HepG2 (cell line): ENCODE data around the gene SLC34A3. TPM values are rescaled to one million over a fixed set of nuclear protein-coding genes. Genes with fewer than 3 reads are reported as not detected.

Source experiments
- ADNP ChIP-seq: sonication (generic); formaldehyde crosslinking; IDR thresholded peaks from 2 replicates; pipeline ENCODE4 v1.4.0; 2020; ENCODE audit warnings: missing genetic modification reagents
- ATF7-NPFF ChIP-seq: sonication (generic); formaldehyde crosslinking; IDR thresholded peaks from 2 replicates; pipeline ENCODE4 v1.8.1; 2023; ENCODE audit warnings: mild to moderate bottlenecking, low read depth, missing genetic modification reagents, moderate library complexity
- FLYWCH1 ChIP-seq: sonication (generic); formaldehyde crosslinking; IDR thresholded peaks from 2 replicates; pipeline ENCODE4 v1.8.1; 2023; ENCODE audit warnings: mild to moderate bottlenecking, missing genetic modification reagents
- GPN1 ChIP-seq: sonication (generic); formaldehyde crosslinking; IDR thresholded peaks from 2 replicates; pipeline ENCODE4 v1.5.1; 2020; ENCODE audit warnings: missing genetic modification reagents, borderline replicate concordance
- NFATC3 ChIP-seq: sonication (generic); formaldehyde crosslinking; IDR thresholded peaks from 2 replicates; pipeline ENCODE4 v1.5.1; 2020; ENCODE audit warnings: mild to moderate bottlenecking, missing genetic modification reagents
- NFIB ChIP-seq: sonication (generic); formaldehyde crosslinking; IDR thresholded peaks from 2 replicates; pipeline ENCODE4 v1.9.0; 2021; ENCODE audit warnings: missing genetic modification reagents, mild to moderate bottlenecking, borderline replicate concordance
- REXO4 ChIP-seq: sonication (generic); formaldehyde crosslinking; IDR thresholded peaks from 2 replicates; pipeline ENCODE4 v1.8.0; 2022; ENCODE audit warnings: missing genetic modification reagents, mild to moderate bottlenecking, borderline replicate concordance
- RFX3 ChIP-seq: IDR thresholded peaks from 2 replicates; pipeline ENCODE4 v1.6.1; 2016; ENCODE audit warnings: missing biosample characterization, missing genetic modification reagents
- SMARCE1 ChIP-seq: fragments of 450-650 bp; IDR thresholded peaks from 2 replicates; pipeline ENCODE4 v1.6.1; 2017; ENCODE audit warnings: borderline replicate concordance
- SNAPC2 ChIP-seq: sonication (generic); formaldehyde crosslinking; IDR thresholded peaks from 2 replicates; pipeline ENCODE4 v1.8.1; 2022; ENCODE audit warnings: mild to moderate bottlenecking, missing genetic modification reagents
- SP2 ChIP-seq: sonication (generic); formaldehyde crosslinking; IDR thresholded peaks from 2 replicates; pipeline ENCODE4 v1.5.1; 2020; ENCODE audit warnings: mild to moderate bottlenecking, missing genetic modification reagents
- STAG1 ChIP-seq: sonication (generic); formaldehyde crosslinking; IDR thresholded peaks from 2 replicates; pipeline ENCODE4 v1.4.0; 2020; ENCODE audit warnings: missing genetic modification reagents
- TBX3 ChIP-seq: fragments of 450-650 bp; IDR thresholded peaks from 2 replicates; pipeline ENCODE4 v1.6.1; 2017; ENCODE audit warnings: antibody characterized with exemption, mild to moderate bottlenecking, inconsistent platforms, borderline replicate concordance
- TCF12 ChIP-seq, 2 experiments: fragments of 450-650 bp in 1 of 2; sonication (generic) in 1 of 2; formaldehyde crosslinking in 1 of 2; IDR thresholded peaks; 2 replicates each; pipeline versions ENCODE4 v1.6.1 to v1.8.0; 2017 to 2022; ENCODE audit warnings: antibody characterized with exemption in 1 of 2, mild to moderate bottlenecking in 1 of 2, missing genetic modification reagents in 1 of 2, moderate library complexity in 1 of 2
- THAP11 ChIP-seq: IDR thresholded peaks from 2 replicates; pipeline ENCODE4 v1.6.1; 2016; ENCODE audit warnings: missing biosample characterization, missing genetic modification reagents
- THYN1 ChIP-seq: sonication (generic); formaldehyde crosslinking; IDR thresholded peaks from 2 replicates; pipeline ENCODE4 v1.8.1; 2023; ENCODE audit warnings: low read depth, mild to moderate bottlenecking, moderate library complexity, missing genetic modification reagents, borderline replicate concordance
- TSC22D2 ChIP-seq: sonication (generic); formaldehyde crosslinking; IDR thresholded peaks from 2 replicates; pipeline ENCODE4 v1.5.1; 2020; ENCODE audit warnings: missing genetic modification reagents, mild to moderate bottlenecking, borderline replicate concordance
- ZFP36L2 ChIP-seq: sonication (generic); formaldehyde crosslinking; IDR thresholded peaks from 2 replicates; pipeline ENCODE4 v1.4.0; 2020; ENCODE audit warnings: missing genetic modification reagents
- ZNF124 ChIP-seq: sonication (generic); formaldehyde crosslinking; IDR thresholded peaks from 2 replicates; pipeline ENCODE4 v1.4.0; 2020; ENCODE audit warnings: missing genetic modification reagents
- ZNF253 ChIP-seq: sonication (generic); formaldehyde crosslinking; IDR thresholded peaks from 2 replicates; pipeline ENCODE4 v1.8.0; 2022; ENCODE audit warnings: mild to moderate bottlenecking, missing genetic modification reagents, borderline replicate concordance
- ZNF343 ChIP-seq: sonication (generic); formaldehyde crosslinking; IDR thresholded peaks from 2 replicates; pipeline ENCODE4 v1.4.0; 2020; ENCODE audit warnings: mild to moderate bottlenecking, missing genetic modification reagents
- ZNF704 ChIP-seq: sonication (generic); formaldehyde crosslinking; IDR thresholded peaks from 2 replicates; pipeline ENCODE4 v1.8.1; 2023; ENCODE audit warnings: mild to moderate bottlenecking, inconsistent platforms, moderate library complexity, missing genetic modification reagents, borderline replicate concordance
- ZNF709 ChIP-seq: sonication (generic); formaldehyde crosslinking; IDR thresholded peaks from 2 replicates; pipeline ENCODE4 v1.5.0; 2020; ENCODE audit warnings: mild to moderate bottlenecking, missing genetic modification reagents
- polyA plus RNA-seq, 8 experiments: library from polyadenylated mRNA; depleted of rRNA in 3 of 8; stranded (reverse) in 7 of 8; unstranded in 1 of 8; fragments of >200 nt; fragmentation: Illumina TruSeq in 4 of 8; extraction: Trizol in 4 of 8; gene quantifications; 2 replicates each; pipeline versions ENCODE4 v1.2.1 to v1.2.3, GENCODE V29; 2011 to 2016; ENCODE audit warnings: low read depth in 4 of 8, missing spikeins in 1 of 8, mixed read lengths in 1 of 8; ENCODE audit not compliant: insufficient read depth in 1 of 8
- total RNA-seq, 5 experiments: library from RNA; depleted of rRNA; stranded (reverse); fragments of >200 nt; fragmentation: Illumina TruSeq; extraction: Trizol; gene quantifications; 2 replicates each; pipeline ENCODE4 v1.2.3, GENCODE V29; 2016; ENCODE audit warnings: low read depth in 1 of 5
- TF ChIP-seq, protein P1 (sequence below): sonication (generic); formaldehyde crosslinking; IDR thresholded peaks from 2 replicates; pipeline ENCODE4 v1.8.0; 2022; ENCODE audit warnings: mild to moderate bottlenecking, missing genetic modification reagents, borderline replicate concordance
- TF ChIP-seq, protein P2 (sequence below): sonication (generic); formaldehyde crosslinking; IDR thresholded peaks from 2 replicates; pipeline ENCODE4 v1.5.0; 2020; ENCODE audit warnings: missing genetic modification reagents, mild to moderate bottlenecking, borderline replicate concordance
- TF ChIP-seq, protein P3 (sequence below): IDR thresholded peaks from 2 replicates; pipeline ENCODE4 v1.6.1; 2016; ENCODE audit warnings: low read depth

The SLC34A3 gene
- total and polyA plus RNA-seq, 2 of the 13 experiments (the other 11 are each of a cell fraction or from before 2014, with no cell fraction given) = 0.07 to 1.0 TPM

DNA sequence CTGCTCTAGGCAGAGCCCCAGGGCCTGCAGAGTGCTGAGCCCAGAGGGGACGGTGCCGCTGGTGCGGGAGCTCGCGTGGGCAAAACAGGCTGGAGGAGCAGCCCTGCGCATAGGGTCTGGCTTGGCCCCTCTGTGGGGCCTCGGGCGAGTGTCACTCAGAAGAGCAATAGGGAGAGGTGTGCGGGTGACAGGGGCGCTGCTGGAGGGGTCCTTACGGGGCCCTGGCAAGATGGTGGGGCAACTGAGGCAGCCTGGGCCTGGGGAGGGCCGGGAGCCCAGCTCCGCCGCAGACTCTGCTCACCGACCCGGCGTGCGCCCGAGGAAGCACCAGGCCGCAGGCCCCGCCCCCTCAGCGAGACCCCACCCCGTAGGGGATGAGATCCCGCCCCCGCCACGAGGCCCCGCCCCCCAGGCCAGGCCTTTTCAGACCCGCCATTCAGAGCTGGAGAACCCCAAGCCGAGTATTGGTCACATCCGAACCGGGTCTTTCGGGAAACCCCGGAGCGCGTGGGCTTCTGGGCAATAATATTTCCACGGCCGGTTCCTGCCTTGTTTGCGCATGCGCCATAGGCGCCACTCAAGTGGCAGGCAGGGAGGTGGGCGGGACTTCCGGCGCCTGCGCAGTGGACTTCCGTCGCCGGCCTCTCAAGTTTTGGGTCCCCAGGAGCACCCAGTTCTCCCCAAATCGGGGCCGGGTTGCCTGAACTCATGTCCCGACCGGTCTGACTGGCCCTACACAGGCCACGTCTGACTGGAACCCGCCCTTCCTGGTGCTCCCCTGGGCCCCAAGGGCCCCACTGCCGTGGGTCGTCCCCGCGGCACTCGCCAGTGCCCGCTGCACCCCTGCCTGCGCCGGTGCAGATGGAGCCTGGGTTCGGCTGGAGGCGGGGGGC, 7.4 kb upstream of the SLC34A3 start (continued):
- TF ChIP-seq THYN1 (CRISPR knock-in tag) (no peak), ZNF253 (CRISPR knock-in tag) (no peak), ADNP (CRISPR knock-in tag) (no peak), STAG1 (CRISPR knock-in tag) (0 out of 2 replicates have a peak, but pooled peaks have one; percentile 8), SP2 (CRISPR knock-in tag) (peak; percentile 89), NFIB (no peak), NFATC3 (no peak), ZFP36L2 (no peak), TCF12 (IDR thresholded peaks at IDR 0.05) (no peak), TCF12 (CRISPR knock-in tag; IDR thresholded peaks at IDR 0.05) (no peak), ZNF709 (CRISPR knock-in tag) (0 out of 2 replicates have a peak, but pooled peaks have one; percentile 62), THAP11 (peak; percentile 87), TBX3 (no peak), GPN1 (CRISPR knock-in tag) (no peak), ZNF343 (CRISPR knock-in tag) (peak; percentile 74; the same call in 1 of the 2 replicates), SNAPC2 (CRISPR knock-in tag) (no peak), ZNF124 (CRISPR knock-in tag) (no peak), TSC22D2 (CRISPR knock-in tag) (no peak), REXO4 (no peak), SMARCE1 (no peak), ZNF704 (CRISPR knock-in tag) (no peak), FLYWCH1 (CRISPR knock-in tag) (no peak), ATF7-NPFF (CRISPR knock-in tag) (peak; percentile 56; the same call in 1 of the 2 replicates), RFX3 (CRISPR knock-in tag) (no peak)
- TF ChIP-seq, protein P1, sequence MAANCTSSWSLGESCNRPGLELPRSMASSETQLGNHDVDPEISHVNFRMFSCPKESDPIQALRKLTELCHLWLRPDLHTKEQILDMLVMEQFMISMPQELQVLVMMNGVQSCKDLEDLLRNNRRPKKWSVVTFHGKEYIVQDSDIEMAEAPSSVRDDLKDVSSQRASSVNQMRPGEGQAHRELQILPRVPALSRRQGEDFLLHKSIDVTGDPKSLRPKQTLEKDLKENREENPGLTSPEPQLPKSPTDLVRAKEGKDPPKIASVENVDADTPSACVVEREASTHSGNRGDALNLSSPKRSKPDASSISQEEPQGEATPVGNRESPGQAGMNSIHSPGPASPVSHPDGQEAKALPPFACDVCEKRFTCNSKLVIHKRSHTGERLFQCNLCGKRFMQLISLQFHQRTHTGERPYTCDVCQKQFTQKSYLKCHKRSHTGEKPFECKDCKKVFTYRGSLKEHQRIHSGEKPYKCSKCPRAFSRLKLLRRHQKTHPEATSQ (CRISPR knock-in tag) = no peak
- TF ChIP-seq, protein P2, sequence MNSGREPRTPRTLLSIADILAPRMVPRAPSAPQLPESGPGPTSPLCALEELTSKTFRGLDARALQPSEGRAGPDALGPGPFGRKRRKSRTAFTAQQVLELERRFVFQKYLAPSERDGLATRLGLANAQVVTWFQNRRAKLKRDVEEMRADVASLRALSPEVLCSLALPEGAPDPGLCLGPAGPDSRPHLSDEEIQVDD = no peak
- TF ChIP-seq, protein P3, sequence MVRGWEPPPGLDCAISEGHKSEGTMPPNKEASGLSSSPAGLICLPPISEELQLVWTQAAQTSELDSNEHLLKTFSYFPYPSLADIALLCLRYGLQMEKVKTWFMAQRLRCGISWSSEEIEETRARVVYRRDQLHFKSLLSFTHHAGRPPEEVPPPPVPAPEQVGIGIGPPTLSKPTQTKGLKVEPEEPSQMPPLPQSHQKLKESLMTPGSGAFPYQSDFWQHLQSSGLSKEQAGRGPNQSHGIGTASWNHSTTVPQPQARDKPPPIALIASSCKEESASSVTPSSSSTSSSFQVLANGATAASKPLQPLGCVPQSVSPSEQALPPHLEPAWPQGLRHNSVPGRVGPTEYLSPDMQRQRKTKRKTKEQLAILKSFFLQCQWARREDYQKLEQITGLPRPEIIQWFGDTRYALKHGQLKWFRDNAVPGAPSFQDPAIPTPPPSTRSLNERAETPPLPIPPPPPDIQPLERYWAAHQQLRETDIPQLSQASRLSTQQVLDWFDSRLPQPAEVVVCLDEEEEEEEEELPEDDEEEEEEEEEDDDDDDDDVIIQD = no peak
